Mesothelial cell of epicardium (in vitro differentiated cells): ENCODE data around the gene SULT1B1. TPM values are rescaled to one million over a fixed set of nuclear protein-coding genes. Genes with fewer than 3 reads are reported as not detected.

Experiments used
- DNase-seq, 2 experiments: peaks; one replicate each; pipeline ENCODE4 v3.0.0; 2021; ENCODE audit warnings: low spot score in 2 of 2; ENCODE audit not compliant: unreplicated experiment in 2 of 2
- H3K27ac Mint-ChIP-seq: 2 replicates; pipeline ENCODE4 v1.8.0; 2021; ENCODE audit warnings: mixed read lengths
- H3K27me3 Mint-ChIP-seq: 2 replicates; pipeline ENCODE4 v1.8.0; 2021; ENCODE audit warnings: low read depth, mixed read lengths
- H3K36me3 Mint-ChIP-seq: 2 replicates; pipeline ENCODE4 v1.8.0; 2021; ENCODE audit warnings: mixed read lengths
- H3K4me1 Mint-ChIP-seq: 2 replicates; pipeline ENCODE4 v1.8.0; 2021; ENCODE audit warnings: mixed read lengths
- H3K4me3 Mint-ChIP-seq: 2 replicates; pipeline ENCODE4 v1.8.0; 2021; ENCODE audit warnings: mild to moderate bottlenecking, moderate library complexity, mixed read lengths
- H3K9me3 Mint-ChIP-seq: 2 replicates; pipeline ENCODE4 v1.8.0; 2021; ENCODE audit warnings: mixed read lengths
- total RNA-seq: library from RNA; stranded (reverse); gene quantifications from 3 replicates; pipeline ENCODE4 v1.2.1, GENCODE V29; 2021
- TF ChIP-seq, protein P1 (sequence below): fragments of 200-600 bp; sonication (generic); IDR thresholded peaks from one replicate; pipeline ENCODE4 v1.5.0; 2021; ENCODE audit warnings: antibody characterized with exemption; ENCODE audit not compliant: unreplicated experiment

Gene SULT1B1
- total RNA-seq, 1 donor from 2014 or later, result 0.34 TPM

DNA sequence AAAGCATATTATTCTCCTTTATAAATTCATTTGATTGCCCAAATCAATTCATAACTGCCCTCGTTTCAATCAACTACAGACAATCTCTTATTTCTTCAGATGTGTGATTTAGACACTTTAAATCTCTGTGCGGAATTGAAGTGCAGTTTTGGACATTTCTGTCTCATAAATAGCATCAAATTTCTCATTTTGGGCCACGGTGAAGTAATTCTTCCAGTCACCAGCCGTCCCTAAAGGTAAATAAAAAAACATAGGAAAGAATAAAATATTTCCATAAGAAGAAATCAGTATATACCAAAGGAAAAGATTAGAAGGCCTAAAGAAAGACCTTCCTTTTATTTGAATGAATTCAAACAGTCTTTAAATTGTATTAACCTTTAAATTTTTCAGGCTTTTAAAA is 33.4 kb downstream of the SULT1B1 start:
- H3K36me3 Mint-ChIP-seq, result peaks cover 3% of the 10 kb centered on the region
- no peak overlapping the region for H3K4me3 Mint-ChIP-seq
- H3K9me3 Mint-ChIP-seq, result peaks cover 7% of the 10 kb centered on the region
- TF ChIP-seq, protein P1, sequence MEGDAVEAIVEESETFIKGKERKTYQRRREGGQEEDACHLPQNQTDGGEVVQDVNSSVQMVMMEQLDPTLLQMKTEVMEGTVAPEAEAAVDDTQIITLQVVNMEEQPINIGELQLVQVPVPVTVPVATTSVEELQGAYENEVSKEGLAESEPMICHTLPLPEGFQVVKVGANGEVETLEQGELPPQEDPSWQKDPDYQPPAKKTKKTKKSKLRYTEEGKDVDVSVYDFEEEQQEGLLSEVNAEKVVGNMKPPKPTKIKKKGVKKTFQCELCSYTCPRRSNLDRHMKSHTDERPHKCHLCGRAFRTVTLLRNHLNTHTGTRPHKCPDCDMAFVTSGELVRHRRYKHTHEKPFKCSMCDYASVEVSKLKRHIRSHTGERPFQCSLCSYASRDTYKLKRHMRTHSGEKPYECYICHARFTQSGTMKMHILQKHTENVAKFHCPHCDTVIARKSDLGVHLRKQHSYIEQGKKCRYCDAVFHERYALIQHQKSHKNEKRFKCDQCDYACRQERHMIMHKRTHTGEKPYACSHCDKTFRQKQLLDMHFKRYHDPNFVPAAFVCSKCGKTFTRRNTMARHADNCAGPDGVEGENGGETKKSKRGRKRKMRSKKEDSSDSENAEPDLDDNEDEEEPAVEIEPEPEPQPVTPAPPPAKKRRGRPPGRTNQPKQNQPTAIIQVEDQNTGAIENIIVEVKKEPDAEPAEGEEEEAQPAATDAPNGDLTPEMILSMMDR, result no peak
- H3K27me3 Mint-ChIP-seq, result no peaks in the 10 kb centered on the region
- H3K4me1 Mint-ChIP-seq, result peaks cover 29% of the 10 kb centered on the region
- H3K27ac Mint-ChIP-seq, result peak overlapping the region; percentile 50
- DNase-seq, result no peak

DNA sequence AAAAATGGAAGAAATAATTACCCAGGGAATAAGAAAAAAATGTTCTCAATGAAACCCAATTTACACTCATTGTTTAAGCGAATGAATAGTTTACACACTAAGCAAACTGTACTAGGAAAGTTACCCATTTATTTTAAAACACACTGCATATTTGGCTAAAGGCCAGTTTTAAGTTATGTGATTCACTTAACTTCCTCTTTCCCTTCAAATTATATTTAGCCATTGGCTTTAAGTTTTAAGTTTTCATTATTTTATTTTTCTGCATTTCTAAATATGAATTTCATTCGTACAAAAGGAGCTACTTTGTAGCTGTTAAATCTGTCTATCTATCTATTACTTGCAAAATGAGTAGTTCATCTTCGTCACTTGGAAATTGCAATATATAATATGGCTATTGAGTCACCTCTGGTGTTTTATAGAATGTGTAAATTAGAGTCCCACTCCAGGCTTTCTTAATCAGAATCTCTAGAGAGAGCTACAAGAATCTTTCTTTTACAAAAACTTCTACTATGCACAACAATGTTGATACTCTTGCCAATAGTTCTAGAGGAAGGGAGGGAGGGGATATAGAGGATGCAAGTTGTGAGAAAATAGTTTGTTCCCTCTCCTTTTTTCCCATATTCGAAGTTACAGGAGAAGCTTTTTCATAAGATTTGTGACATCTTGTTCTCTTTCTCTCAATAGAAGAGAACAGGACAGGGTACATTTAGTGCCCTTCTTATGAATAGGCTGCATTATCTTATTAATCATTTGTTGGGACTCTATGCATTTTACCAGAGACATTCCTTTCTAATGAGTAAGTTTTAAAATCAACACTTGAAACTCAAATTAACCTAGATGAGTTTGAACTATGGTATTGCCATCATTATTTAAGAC is 41.8 kb downstream of the SULT1B1 start:
- TF ChIP-seq, protein P1, result no peak
- H3K4me3 Mint-ChIP-seq, result no peak overlapping the region
- peak overlapping the region; percentile 10 for H3K27ac Mint-ChIP-seq
- H3K36me3 Mint-ChIP-seq, result peaks cover 3% of the 10 kb centered on the region
- peaks cover 7% of the 10 kb centered on the region for H3K9me3 Mint-ChIP-seq
- H3K4me1 Mint-ChIP-seq, result peaks cover 9% of the 10 kb centered on the region
- DNase-seq, result no peak
- H3K27me3 Mint-ChIP-seq, result no peaks in the 10 kb centered on the region

DNA sequence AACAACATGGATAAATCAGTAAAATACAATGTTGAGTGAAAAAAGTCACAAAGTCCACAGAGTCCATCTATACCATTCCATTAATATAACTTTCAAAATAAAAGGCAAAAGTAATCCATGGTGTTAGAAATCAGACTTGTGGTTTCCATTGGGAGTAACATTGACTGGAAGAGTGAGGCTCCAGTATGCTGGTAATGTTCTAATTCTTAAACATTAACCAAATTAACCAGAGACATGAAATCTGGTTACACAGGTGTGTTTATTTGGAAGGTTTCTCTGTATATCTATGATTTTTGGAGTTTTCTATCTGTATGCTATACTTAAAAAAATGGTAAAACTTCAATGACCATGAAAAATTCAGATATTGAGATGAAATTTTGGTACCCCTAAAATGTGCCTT is 42.6 kb downstream of the SULT1B1 start:
- H3K27me3 Mint-ChIP-seq, result no peaks in the 10 kb centered on the region
- TF ChIP-seq, protein P1, result no peak
- peaks cover 9% of the 10 kb centered on the region for H3K4me1 Mint-ChIP-seq
- DNase-seq, result no peak
- no peaks in the 10 kb centered on the region for H3K36me3 Mint-ChIP-seq
- H3K9me3 Mint-ChIP-seq, result peaks cover under 1% of the 10 kb centered on the region
- no peak overlapping the region for H3K4me3 Mint-ChIP-seq
- no peak overlapping the region for H3K27ac Mint-ChIP-seq

DNA sequence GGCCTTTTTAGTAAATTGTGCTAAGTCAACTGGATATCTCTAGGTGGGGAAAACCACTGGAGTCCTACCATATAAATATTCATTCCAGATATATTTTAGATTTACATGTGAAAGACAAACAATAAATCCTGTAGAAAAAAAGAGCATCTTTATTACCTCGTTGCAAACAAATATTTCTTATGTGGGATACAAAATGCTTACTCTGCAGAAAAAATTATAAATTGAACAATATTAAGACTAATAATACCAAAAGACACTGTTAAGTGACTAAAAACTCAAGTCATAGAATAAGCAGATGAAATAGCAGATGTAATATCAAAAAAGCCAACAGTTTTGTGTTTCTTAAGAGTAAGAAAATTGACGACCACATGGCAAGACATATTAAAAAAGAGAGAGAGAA is 43.8 kb downstream of the SULT1B1 start:
- Mint-ChIP-seq H3K9me3 (no peaks in the 10 kb centered on the region), H3K36me3 (no peaks in the 10 kb centered on the region), H3K4me1 (peaks cover 9% of the 10 kb centered on the region), H3K4me3 (no peak overlapping the region), H3K27me3 (no peaks in the 10 kb centered on the region), H3K27ac (no peak overlapping the region)
- TF ChIP-seq, protein P1, result no peak
- no peak for DNase-seq

DNA sequence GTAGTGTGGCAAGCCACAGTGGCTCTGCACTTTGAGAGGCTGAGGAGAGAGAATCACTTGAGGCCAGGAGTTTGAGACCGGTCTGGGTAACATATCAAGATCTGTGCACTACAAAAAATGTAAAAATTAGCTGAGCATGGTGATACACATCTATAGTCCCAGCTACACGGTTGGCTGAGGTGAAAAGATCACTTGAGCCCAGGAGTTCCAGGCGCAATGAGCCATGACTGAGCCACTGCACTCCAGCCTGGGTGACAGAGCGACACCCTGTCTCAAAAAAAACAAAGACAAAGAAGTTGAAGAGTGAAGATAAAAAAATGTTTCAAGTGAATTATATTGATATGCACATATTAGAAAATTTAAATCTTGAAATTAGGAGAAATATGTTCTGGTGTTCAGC is 46.3 kb downstream of the SULT1B1 start:
- Mint-ChIP-seq H3K27ac (no peak overlapping the region), H3K4me1 (peaks cover 9% of the 10 kb centered on the region), H3K36me3 (peaks cover 5% of the 10 kb centered on the region), H3K27me3 (no peaks in the 10 kb centered on the region), H3K4me3 (no peak overlapping the region), H3K9me3 (peaks cover 9% of the 10 kb centered on the region)
- no peak for DNase-seq
- TF ChIP-seq, protein P1, result no peak
